HG02852 (cell line): ENCODE results near the gene PXYLP1.
A peak's percentile ranks its signal among the peaks of the same experiment; 100 is the strongest.
"Not testable (repeated sequence)": the region's sequence is repeated elsewhere in the genome, so short reads cannot be mapped to it uniquely, and the experiment has no call there.

Experiments used
- ATAC-seq: cut with Tn5 transposase; IDR thresholded peaks from one replicate; pipeline ENCODE4 v1.9.1; 2021; ENCODE audit warnings: mild to moderate bottlenecking, moderate library complexity; ENCODE audit not compliant: unreplicated experiment

PXYLP1 gene

GRCh38 chr3:141291559-141292355, 60.1 kb downstream of the PXYLP1 start:
- no peak for ATAC-seq

GRCh38 chr3:141292356-141293058, 60.9 kb downstream of the PXYLP1 start:
- ATAC-seq: no peak

- ATAC-seq: no peak
Measured at GRCh38 chr3:141294301-141294700, 62.7 kb downstream of the PXYLP1 start.

GRCh38 chr3:141294848-141295247, 63.2 kb downstream of the PXYLP1 start:
- ATAC-seq: no peak

- ATAC-seq: not testable (repeated sequence)
Measured at GRCh38 chr3:141300426-141300825, 68.8 kb downstream of the PXYLP1 start.

GRCh38 chr3:141302364-141303141, 70.9 kb downstream of the PXYLP1 start:
- ATAC-seq: no peak

GRCh38 chr3:141303481-141304223, 72.0 kb downstream of the PXYLP1 start:
- ATAC-seq: peak; percentile 80

- no peak for ATAC-seq
Measured at GRCh38 chr3:141305436-141305835, 73.8 kb downstream of the PXYLP1 start.

- no peak for ATAC-seq
Measured at GRCh38 chr3:141306276-141306675, 74.7 kb downstream of the PXYLP1 start.

- ATAC-seq: no peak
Measured at GRCh38 chr3:141306922-141307321, 75.3 kb downstream of the PXYLP1 start.

- no peak for ATAC-seq
Measured at GRCh38 chr3:141307351-141308059, 75.9 kb downstream of the PXYLP1 start.

GRCh38 chr3:141308588-141309218, 77.1 kb downstream of the PXYLP1 start:
- no peak for ATAC-seq

GRCh38 chr3:141311170-141311495, 79.5 kb downstream of the PXYLP1 start:
- ATAC-seq: no peak

- peak; percentile 96 for ATAC-seq
Measured at GRCh38 chr3:141311496-141312353, 80.1 kb downstream of the PXYLP1 start.

- no peak for ATAC-seq
Measured at GRCh38 chr3:141312354-141313092, 80.9 kb downstream of the PXYLP1 start.

GRCh38 chr3:141313093-141313683, 81.6 kb downstream of the PXYLP1 start:
- no peak for ATAC-seq

- ATAC-seq: not testable (repeated sequence)
Measured at GRCh38 chr3:141314415-141314814, 82.8 kb downstream of the PXYLP1 start.

GRCh38 chr3:141316851-141317250, 85.2 kb downstream of the PXYLP1 start:
- ATAC-seq: no peak
